ENCODE results near the gene RBP3. TPM values are rescaled to one million over a fixed set of nuclear protein-coding genes. Genes with fewer than 3 reads are reported as not detected.

Gene RBP3
- total and polyA plus RNA-seq, 2 experiments from 2014 or later = 0.53 to 1.3 TPM

GRCh38 chr10:47309408-47310089, 38.6 kb upstream of the RBP3 start:
- 83% methylated on average over 34 of the region's 34 CpGs for WGBS (ENCODE audit: low lambda C conversion rate, missing lambda C conversion rate)
- Histone ChIP-seq H3K27me3 (peaks cover 5% of the 10 kb centered on the region), H3K9me2 (replicated peaks; ENCODE audit: insufficient read depth) (no peaks in the 10 kb centered on the region), H3K4me1 (ENCODE audit: insufficient read depth) (peaks cover 11% of the 10 kb centered on the region), H3K79me2 (no peaks in the 10 kb centered on the region), H3K9me3 (ENCODE audit: low read depth) (no peaks in the 10 kb centered on the region), H3K36me3 (replicated peaks; ENCODE audit: insufficient read depth, low read depth) (no peaks in the 10 kb centered on the region), H4K20me1 (ENCODE audit: insufficient read depth, poor library complexity, severe bottlenecking) (no peaks in the 10 kb centered on the region), H3K27ac (no peak overlapping the region), H2AFZ (no peak overlapping the region), H3K4me2 (no peak overlapping the region), H3K4me3 (no peak overlapping the region)
- no peak for TF ChIP-seq EZH2phosphoT487 (IDR thresholded peaks at IDR 0.05; ENCODE audit: low read depth, severe bottlenecking, unreplicated experiment)
- TF ChIP-seq CTCF (IDR thresholded peaks at IDR 0.05; ENCODE audit: poor library complexity) = peak; percentile 41
- no peak for DNase-seq (ENCODE audit: low spot score)

GRCh38 chr10:47310090-47310505, 38.1 kb upstream of the RBP3 start:
- Histone ChIP-seq H3K4me3 (no peak overlapping the region), H2AFZ (no peak overlapping the region), H3K9me2 (replicated peaks; ENCODE audit: insufficient read depth) (no peaks in the 10 kb centered on the region), H3K27ac (no peak overlapping the region), H3K4me1 (ENCODE audit: insufficient read depth) (peaks cover 11% of the 10 kb centered on the region), H3K27me3 (peaks cover 5% of the 10 kb centered on the region), H3K9me3 (ENCODE audit: low read depth) (no peaks in the 10 kb centered on the region), H3K4me2 (no peak overlapping the region), H3K36me3 (replicated peaks; ENCODE audit: insufficient read depth, low read depth) (no peaks in the 10 kb centered on the region), H3K79me2 (no peaks in the 10 kb centered on the region), H4K20me1 (ENCODE audit: insufficient read depth, poor library complexity, severe bottlenecking) (no peaks in the 10 kb centered on the region)
- WGBS (ENCODE audit: low lambda C conversion rate, missing lambda C conversion rate) = 94% methylated on average over 20 of the region's 37 CpGs
- DNase-seq (ENCODE audit: low spot score) = no peak
- TF ChIP-seq EZH2 (IDR thresholded peaks at IDR 0.05; ENCODE audit: borderline replicate concordance) (no peak), CTCF (IDR thresholded peaks at IDR 0.05; ENCODE audit: poor library complexity) (no peak), EZH2phosphoT487 (IDR thresholded peaks at IDR 0.05; ENCODE audit: low read depth, severe bottlenecking, unreplicated experiment) (no peak)

GRCh38 chr10:47311193-47311931, 36.8 kb upstream of the RBP3 start:
- no peak for TF ChIP-seq EZH2 (IDR thresholded peaks at IDR 0.05; ENCODE audit: borderline replicate concordance)
- no peak for TF ChIP-seq EZH2phosphoT487 (IDR thresholded peaks at IDR 0.05; ENCODE audit: low read depth, severe bottlenecking, unreplicated experiment)
- TF ChIP-seq CTCF (IDR thresholded peaks at IDR 0.05; ENCODE audit: poor library complexity) = no peak
- peaks cover 5% of the 10 kb centered on the region for H3K27me3 ChIP-seq
- no peaks in the 10 kb centered on the region for H3K9me3 ChIP-seq (ENCODE audit: low read depth)
- peaks cover 11% of the 10 kb centered on the region for H3K4me1 ChIP-seq (ENCODE audit: insufficient read depth)
- no peaks in the 10 kb centered on the region for H3K9me2 ChIP-seq (replicated peaks; ENCODE audit: insufficient read depth)
- no peaks in the 10 kb centered on the region for H3K36me3 ChIP-seq (replicated peaks; ENCODE audit: insufficient read depth, low read depth)
- no peak overlapping the region for H2AFZ ChIP-seq
- H3K4me3 ChIP-seq = no peak overlapping the region
- DNase-seq (ENCODE audit: low spot score) = no peak
- 67% methylated on average over 10 of the region's 10 CpGs for WGBS (ENCODE audit: low lambda C conversion rate, missing lambda C conversion rate)
- no peaks in the 10 kb centered on the region for H4K20me1 ChIP-seq (ENCODE audit: insufficient read depth, poor library complexity, severe bottlenecking)
- H3K4me2 ChIP-seq = no peak overlapping the region
- no peak overlapping the region for H3K27ac ChIP-seq
- no peaks in the 10 kb centered on the region for H3K79me2 ChIP-seq

Measured in hepatocyte (in vitro differentiated cells).